Activated CD8-positive, alpha-beta memory T cell treated with anti-CD3 and anti-CD28 coated beads, Interleukin-2, amount 50 U/mL, for 24 hours (primary cell): ENCODE results near the gene CRABP2.

Experiments used
- DNase-seq: peaks from one replicate; pipeline ENCODE4 v3.0.0-alpha.2; 2020; ENCODE audit errors: extremely low read depth

The CRABP2 gene

GRCh38 chr1:156655151-156655903, 50.1 kb downstream of the CRABP2 start:
- DNase-seq = no peak

- DNase-seq = no peak
Measured at GRCh38 chr1:156654700-156655099, 50.7 kb downstream of the CRABP2 start.

- no peak for DNase-seq
Measured at GRCh38 chr1:156652992-156653355, 52.4 kb downstream of the CRABP2 start.

DNA sequence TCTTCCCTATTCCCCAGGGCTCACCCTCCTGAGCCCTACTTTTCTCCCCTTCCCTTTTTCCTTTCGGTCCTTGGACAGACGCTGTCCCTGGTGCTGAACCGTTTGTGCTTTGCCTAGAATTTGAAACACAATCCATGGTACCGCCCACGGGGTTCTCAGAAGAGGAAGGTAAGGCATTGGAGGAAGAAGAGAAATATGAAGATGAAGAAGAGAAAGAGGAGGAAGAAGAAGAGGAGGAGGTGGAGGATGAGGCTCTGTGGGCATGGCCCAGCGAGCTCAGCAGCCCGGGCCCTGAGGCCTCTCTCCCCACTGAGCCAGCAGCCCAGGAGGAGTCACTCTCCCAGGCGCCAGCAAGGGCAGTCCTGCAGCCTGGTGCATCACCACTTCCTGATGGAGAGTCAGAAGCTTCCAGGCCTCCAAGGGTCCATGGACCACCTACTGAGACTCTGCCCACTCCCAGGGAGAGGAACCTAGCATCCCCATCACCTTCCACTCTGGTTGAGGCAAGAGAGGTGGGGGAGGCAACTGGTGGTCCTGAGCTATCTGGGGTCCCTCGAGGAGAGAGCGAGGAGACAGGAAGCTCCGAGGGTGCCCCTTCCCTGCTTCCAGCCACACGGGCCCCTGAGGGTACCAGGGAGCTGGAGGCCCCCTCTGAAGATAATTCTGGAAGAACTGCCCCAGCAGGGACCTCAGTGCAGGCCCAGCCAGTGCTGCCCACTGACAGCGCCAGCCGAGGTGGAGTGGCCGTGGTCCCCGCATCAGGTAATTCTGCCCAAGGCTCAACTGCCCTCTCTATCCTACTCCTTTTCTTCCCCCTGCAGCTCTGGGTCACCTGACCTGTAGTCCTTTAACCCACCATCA, 53.0 kb downstream of the CRABP2 start:
- no peak for DNase-seq
